Measurements from ENCODE around the gene YPEL2. TPM values are rescaled to one million over a fixed set of nuclear protein-coding genes. Genes with fewer than 3 reads are reported as not detected.

YPEL2 gene
- total RNA-seq, 1 donor from 2014 or later: 18.9 TPM

DNA sequence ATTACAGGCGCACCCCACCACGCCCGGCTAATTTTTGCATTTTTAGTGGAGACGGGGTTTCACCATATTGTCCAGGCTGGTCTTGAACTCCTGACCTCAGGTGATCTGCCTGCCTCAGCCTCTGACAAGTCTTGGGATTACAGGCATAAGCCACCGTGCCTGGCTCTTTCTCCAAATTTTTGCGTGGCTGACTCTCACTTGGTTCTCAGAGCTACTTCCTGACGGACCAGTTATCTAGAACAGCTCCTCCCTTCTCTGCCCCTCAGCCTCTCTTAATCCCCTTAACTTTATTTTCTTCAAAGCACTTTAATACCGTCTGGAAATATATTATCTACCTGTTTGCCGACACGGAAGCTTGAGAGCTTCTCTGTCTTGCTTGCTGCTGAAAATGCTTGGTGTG is 4.2 kb downstream of the YPEL2 start:
- no peak for DNase-seq (ENCODE audit: extremely low spot score, unreplicated experiment)
- Mint-ChIP-seq H3K27me3 (ENCODE audit: unreplicated experiment) (no peaks in the 10 kb centered on the region), H3K36me3 (ENCODE audit: unreplicated experiment) (peaks cover 3% of the 10 kb centered on the region), H3K27ac (ENCODE audit: unreplicated experiment) (no peak overlapping the region), H3K4me3 (ENCODE audit: unreplicated experiment) (no peak overlapping the region), H3K4me1 (ENCODE audit: unreplicated experiment) (peaks cover 25% of the 10 kb centered on the region), H3K9me3 (ENCODE audit: unreplicated experiment) (no peaks in the 10 kb centered on the region)
- TF ChIP-seq, protein P1, sequence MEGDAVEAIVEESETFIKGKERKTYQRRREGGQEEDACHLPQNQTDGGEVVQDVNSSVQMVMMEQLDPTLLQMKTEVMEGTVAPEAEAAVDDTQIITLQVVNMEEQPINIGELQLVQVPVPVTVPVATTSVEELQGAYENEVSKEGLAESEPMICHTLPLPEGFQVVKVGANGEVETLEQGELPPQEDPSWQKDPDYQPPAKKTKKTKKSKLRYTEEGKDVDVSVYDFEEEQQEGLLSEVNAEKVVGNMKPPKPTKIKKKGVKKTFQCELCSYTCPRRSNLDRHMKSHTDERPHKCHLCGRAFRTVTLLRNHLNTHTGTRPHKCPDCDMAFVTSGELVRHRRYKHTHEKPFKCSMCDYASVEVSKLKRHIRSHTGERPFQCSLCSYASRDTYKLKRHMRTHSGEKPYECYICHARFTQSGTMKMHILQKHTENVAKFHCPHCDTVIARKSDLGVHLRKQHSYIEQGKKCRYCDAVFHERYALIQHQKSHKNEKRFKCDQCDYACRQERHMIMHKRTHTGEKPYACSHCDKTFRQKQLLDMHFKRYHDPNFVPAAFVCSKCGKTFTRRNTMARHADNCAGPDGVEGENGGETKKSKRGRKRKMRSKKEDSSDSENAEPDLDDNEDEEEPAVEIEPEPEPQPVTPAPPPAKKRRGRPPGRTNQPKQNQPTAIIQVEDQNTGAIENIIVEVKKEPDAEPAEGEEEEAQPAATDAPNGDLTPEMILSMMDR (IDR thresholded peaks at IDR 0.05): no peak

DNA sequence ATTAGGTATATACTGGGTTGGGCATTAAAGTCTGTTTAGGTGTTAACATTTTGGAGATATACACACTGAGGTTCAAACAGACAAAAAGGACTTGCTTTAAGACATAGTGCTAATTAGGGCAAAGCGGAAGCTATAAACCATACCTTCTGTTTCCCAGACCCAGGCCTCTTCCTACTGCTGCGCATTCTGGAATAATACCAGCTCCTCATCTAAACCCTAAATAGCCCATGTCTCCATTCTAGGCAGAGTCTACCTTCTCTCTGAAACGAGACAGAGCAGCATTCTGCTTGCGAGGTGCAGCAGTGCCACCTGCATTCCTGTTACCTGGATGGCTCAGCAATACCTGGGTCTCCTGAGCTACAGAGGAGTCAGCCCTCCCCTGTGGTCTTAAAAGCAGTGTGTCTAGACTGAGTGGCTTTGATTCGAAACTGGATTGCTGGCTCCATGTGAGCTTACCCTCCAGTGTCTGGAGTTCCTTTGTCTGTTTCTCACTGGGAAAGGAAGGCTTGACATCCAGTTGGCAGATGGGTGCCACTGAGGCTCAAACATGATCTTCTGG is 6.4 kb downstream of the YPEL2 start:
- H3K4me1 Mint-ChIP-seq (ENCODE audit: unreplicated experiment): peaks cover 30% of the 10 kb centered on the region
- no peak for DNase-seq (ENCODE audit: extremely low spot score, unreplicated experiment)
- TF ChIP-seq, protein P1 (IDR thresholded peaks at IDR 0.05): no peak
- H3K9me3 Mint-ChIP-seq (ENCODE audit: unreplicated experiment): no peaks in the 10 kb centered on the region
- no peak overlapping the region for H3K27ac Mint-ChIP-seq (ENCODE audit: unreplicated experiment)
- H3K4me3 Mint-ChIP-seq (ENCODE audit: unreplicated experiment): no peak overlapping the region
- no peaks in the 10 kb centered on the region for H3K27me3 Mint-ChIP-seq (ENCODE audit: unreplicated experiment)
- peaks cover 3% of the 10 kb centered on the region for H3K36me3 Mint-ChIP-seq (ENCODE audit: unreplicated experiment)

DNA sequence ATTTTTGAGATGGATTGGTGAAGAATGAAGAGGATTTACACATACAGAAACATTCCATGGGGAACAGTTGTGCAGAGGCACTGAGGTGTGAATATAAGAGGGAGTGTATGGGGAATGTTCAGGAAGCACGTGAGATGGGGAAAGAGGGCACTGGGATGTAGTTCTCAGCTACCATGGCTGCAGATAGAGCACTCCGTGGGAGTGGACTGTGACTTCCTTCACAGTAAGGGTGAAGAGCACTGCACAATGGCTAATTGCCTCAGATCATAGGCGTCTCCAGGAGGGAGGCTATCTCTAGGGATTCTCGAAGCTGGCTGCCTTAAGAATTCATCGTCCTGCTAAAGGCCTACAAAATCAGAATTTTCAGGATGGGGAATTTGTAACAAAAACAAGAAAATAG is 7.0 kb downstream of the YPEL2 start:
- DNase-seq (ENCODE audit: extremely low spot score, unreplicated experiment): no peak
- no peaks in the 10 kb centered on the region for H3K9me3 Mint-ChIP-seq (ENCODE audit: unreplicated experiment)
- peaks cover 3% of the 10 kb centered on the region for H3K36me3 Mint-ChIP-seq (ENCODE audit: unreplicated experiment)
- H3K27ac Mint-ChIP-seq (ENCODE audit: unreplicated experiment): no peak overlapping the region
- no peak overlapping the region for H3K4me3 Mint-ChIP-seq (ENCODE audit: unreplicated experiment)
- H3K4me1 Mint-ChIP-seq (ENCODE audit: unreplicated experiment): peaks cover 26% of the 10 kb centered on the region
- no peaks in the 10 kb centered on the region for H3K27me3 Mint-ChIP-seq (ENCODE audit: unreplicated experiment)
- TF ChIP-seq, protein P1 (IDR thresholded peaks at IDR 0.05): no peak

DNA sequence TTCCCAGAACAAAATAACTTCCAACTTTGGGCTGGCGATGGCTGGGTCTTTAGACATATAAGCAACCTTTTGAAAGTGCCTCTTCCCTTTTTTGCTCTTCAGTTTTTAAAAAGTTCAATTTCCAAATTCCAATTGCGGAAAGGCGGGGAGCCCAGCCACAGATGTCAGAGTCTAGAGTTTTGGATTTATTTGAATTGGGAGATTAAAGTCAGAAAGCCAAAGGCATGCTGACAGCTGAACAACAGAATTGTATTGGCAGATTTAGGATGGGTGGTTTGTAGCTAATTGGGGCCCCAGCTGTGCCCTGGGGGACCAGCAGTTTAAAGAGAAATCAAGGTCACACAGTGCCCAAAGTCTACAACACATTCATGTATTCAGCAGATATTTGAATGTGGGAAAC is 10.5 kb downstream of the YPEL2 start:
- TF ChIP-seq, protein P1 (IDR thresholded peaks at IDR 0.05): no peak
- peaks cover 6% of the 10 kb centered on the region for H3K36me3 Mint-ChIP-seq (ENCODE audit: unreplicated experiment)
- H3K9me3 Mint-ChIP-seq (ENCODE audit: unreplicated experiment): no peaks in the 10 kb centered on the region
- H3K27me3 Mint-ChIP-seq (ENCODE audit: unreplicated experiment): no peaks in the 10 kb centered on the region
- H3K27ac Mint-ChIP-seq (ENCODE audit: unreplicated experiment): no peak overlapping the region
- no peak for DNase-seq (ENCODE audit: extremely low spot score, unreplicated experiment)
- no peak overlapping the region for H3K4me3 Mint-ChIP-seq (ENCODE audit: unreplicated experiment)
- H3K4me1 Mint-ChIP-seq (ENCODE audit: unreplicated experiment): peaks cover 37% of the 10 kb centered on the region

DNA sequence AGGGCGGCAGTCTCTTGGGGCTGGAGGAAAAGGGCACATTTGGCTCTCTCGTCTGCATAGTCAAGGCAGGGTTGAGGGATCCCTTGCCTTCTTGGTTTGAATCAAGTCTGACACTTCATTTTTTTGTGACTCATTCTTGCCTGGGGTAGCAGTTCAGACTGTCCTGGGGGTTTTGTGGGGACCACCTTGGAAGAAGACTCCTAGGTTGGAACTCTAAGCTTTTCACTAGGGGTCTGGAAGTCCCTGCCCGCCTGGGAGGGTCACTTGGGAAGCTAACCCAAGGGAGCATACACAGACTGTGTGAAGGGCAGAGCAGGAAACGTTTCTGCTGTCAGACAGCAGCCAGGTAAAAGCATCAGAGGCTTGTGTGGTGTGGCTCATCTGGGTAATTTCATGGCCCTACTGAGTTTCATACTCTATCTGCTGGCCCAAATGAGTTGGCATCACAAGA is 11.3 kb downstream of the YPEL2 start:
- H3K9me3 Mint-ChIP-seq (ENCODE audit: unreplicated experiment): no peaks in the 10 kb centered on the region
- peak overlapping the region; percentile 7 for H3K27ac Mint-ChIP-seq (ENCODE audit: unreplicated experiment)
- H3K4me3 Mint-ChIP-seq (ENCODE audit: unreplicated experiment): no peak overlapping the region
- peaks cover 45% of the 10 kb centered on the region for H3K4me1 Mint-ChIP-seq (ENCODE audit: unreplicated experiment)
- H3K27me3 Mint-ChIP-seq (ENCODE audit: unreplicated experiment): no peaks in the 10 kb centered on the region
- TF ChIP-seq, protein P1 (IDR thresholded peaks at IDR 0.05): no peak
- DNase-seq (ENCODE audit: extremely low spot score, unreplicated experiment): no peak
- peaks cover 6% of the 10 kb centered on the region for H3K36me3 Mint-ChIP-seq (ENCODE audit: unreplicated experiment)
